Cardiac fibroblast (primary cell): ENCODE measurements around the gene ZC3H4.

Experiments used
- DNase-seq, 2 donors: peaks; one replicate each; pipeline versions ENCODE4 v3.0.0 to v3.0.0-alpha.2; 2010; ENCODE audit warnings: low read depth in 2 of 2
- H3K4me3 ChIP-seq, 2 donors: replicated peaks in 1 of 2; 1 replicate in 1 of 2; 2 replicates in 1 of 2; pipeline ENCODE4 v1.5.1; 2011; ENCODE audit warnings: low read depth in 2 of 2, low read length in 2 of 2, mild to moderate bottlenecking in 2 of 2, moderate library complexity in 1 of 2
- CTCF ChIP-seq: IDR thresholded peaks from one replicate; pipeline ENCODE4 v1.5.1; 2011; ENCODE audit warnings: low read depth, mild to moderate bottlenecking, low read length, inconsistent platforms

Gene ZC3H4

GRCh38 chr19:47022541-47023447, 90.8 kb downstream of the ZC3H4 start:
- DNase-seq = no peak
- no peak for TF ChIP-seq CTCF
- H3K4me3 ChIP-seq = no peak overlapping the region

- H3K4me3 ChIP-seq = no peak overlapping the region
- DNase-seq = no peak
- TF ChIP-seq CTCF = no peak
Measured at GRCh38 chr19:47022140-47022536, 91.4 kb downstream of the ZC3H4 start.

- TF ChIP-seq CTCF = no peak
- peak overlapping the region in 1 of 2 donors; percentile 40 for H3K4me3 ChIP-seq
Measured at GRCh38 chr19:47021536-47022139, 91.9 kb downstream of the ZC3H4 start.

GRCh38 chr19:47020992-47021496, 92.5 kb downstream of the ZC3H4 start:
- H3K4me3 ChIP-seq = peak overlapping the region; percentile 40 to 43
- DNase-seq = peak in 1 of 2 donors; percentile 36
- TF ChIP-seq CTCF = no peak

More at GRCh38 chr19:47021536-47022139, 91.9 kb downstream of the ZC3H4 start:
- DNase-seq = no peak

- TF ChIP-seq CTCF = no peak
Measured at GRCh38 chr19:47020132-47020805, 93.3 kb downstream of the ZC3H4 start.

GRCh38 chr19:47019431-47020041, 94.0 kb downstream of the ZC3H4 start, which contains the start of gene NPAS1:
Gene NPAS1, plus strand, starts transcription at chr19:47019837. Its CDS starts 1,211 bp downstream, at chr19:47021048.
- H3K4me3 ChIP-seq = peak within 1 kb of the TSS; percentile 40 to 43
- DNase-seq = no peak
- TF ChIP-seq CTCF = no peak

More at GRCh38 chr19:47020132-47020805, 93.3 kb downstream of the ZC3H4 start:
- no peak for DNase-seq
- H3K4me3 ChIP-seq = peak overlapping the region; percentile 33 to 43
